Measurements from ENCODE around the gene LOXL4. TPM values are rescaled to one million over a fixed set of nuclear protein-coding genes. Genes with fewer than 3 reads are reported as not detected.

The LOXL4 gene
- total and polyA plus RNA-seq, 7 donors, result 1.1 to 15.8 (median 8.5) TPM; not detected in 1

DNA sequence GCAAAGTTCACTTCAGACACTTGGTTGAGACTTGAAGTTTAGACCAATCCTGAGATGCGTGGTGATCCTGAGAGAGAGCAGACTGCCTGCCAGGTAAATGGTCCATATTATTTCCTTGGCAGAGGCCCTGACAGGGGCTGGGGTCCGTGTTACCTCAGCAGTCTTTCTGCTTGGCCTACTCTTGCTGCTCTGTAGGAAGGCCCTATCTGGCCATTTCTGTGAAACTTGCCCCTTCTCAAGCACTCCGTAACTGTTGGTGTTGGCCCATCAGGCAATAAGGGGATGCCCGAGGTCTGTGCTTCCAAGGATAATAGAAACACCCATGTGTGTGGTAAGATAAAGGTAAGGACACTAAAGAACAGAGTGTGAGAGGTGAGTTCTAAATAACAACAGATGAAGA, 20.0 kb downstream of the LOXL4 start:
- Histone ChIP-seq H3K4me1 (peaks cover 0 to 48% (median 31%) of the 10 kb centered on the region in 4 donors), H3K36me3 (peaks cover 6 to 53% (median 22%) of the 10 kb centered on the region in 4 donors), H3K9me3 (no peaks in the 10 kb centered on the region), H3K4me3 (no peak overlapping the region), H3K27ac (no peak overlapping the region), H3K27me3 (no peaks in the 10 kb centered on the region)
- DNase-seq, result no peak
- TF ChIP-seq POLR2AphosphoS5 (IDR thresholded peaks at IDR 0.05) (no peak), POLR2A (IDR thresholded peaks at IDR 0.05) (no peak), EP300 (IDR thresholded peaks at IDR 0.05) (no peak)
- TF ChIP-seq, protein P1, sequence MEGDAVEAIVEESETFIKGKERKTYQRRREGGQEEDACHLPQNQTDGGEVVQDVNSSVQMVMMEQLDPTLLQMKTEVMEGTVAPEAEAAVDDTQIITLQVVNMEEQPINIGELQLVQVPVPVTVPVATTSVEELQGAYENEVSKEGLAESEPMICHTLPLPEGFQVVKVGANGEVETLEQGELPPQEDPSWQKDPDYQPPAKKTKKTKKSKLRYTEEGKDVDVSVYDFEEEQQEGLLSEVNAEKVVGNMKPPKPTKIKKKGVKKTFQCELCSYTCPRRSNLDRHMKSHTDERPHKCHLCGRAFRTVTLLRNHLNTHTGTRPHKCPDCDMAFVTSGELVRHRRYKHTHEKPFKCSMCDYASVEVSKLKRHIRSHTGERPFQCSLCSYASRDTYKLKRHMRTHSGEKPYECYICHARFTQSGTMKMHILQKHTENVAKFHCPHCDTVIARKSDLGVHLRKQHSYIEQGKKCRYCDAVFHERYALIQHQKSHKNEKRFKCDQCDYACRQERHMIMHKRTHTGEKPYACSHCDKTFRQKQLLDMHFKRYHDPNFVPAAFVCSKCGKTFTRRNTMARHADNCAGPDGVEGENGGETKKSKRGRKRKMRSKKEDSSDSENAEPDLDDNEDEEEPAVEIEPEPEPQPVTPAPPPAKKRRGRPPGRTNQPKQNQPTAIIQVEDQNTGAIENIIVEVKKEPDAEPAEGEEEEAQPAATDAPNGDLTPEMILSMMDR (IDR thresholded peaks at IDR 0.05), result no peak
- WGBS, 2 donors, result 94 to 95% methylated on average over 4 of the region's 4 CpGs
- intact Hi-C loops (cut with DNase I), result loop anchor here (10.0 kb wide), 2 partner anchors 167 to 997 kb away; partner anchors contain the start of gene PYROXD2

DNA sequence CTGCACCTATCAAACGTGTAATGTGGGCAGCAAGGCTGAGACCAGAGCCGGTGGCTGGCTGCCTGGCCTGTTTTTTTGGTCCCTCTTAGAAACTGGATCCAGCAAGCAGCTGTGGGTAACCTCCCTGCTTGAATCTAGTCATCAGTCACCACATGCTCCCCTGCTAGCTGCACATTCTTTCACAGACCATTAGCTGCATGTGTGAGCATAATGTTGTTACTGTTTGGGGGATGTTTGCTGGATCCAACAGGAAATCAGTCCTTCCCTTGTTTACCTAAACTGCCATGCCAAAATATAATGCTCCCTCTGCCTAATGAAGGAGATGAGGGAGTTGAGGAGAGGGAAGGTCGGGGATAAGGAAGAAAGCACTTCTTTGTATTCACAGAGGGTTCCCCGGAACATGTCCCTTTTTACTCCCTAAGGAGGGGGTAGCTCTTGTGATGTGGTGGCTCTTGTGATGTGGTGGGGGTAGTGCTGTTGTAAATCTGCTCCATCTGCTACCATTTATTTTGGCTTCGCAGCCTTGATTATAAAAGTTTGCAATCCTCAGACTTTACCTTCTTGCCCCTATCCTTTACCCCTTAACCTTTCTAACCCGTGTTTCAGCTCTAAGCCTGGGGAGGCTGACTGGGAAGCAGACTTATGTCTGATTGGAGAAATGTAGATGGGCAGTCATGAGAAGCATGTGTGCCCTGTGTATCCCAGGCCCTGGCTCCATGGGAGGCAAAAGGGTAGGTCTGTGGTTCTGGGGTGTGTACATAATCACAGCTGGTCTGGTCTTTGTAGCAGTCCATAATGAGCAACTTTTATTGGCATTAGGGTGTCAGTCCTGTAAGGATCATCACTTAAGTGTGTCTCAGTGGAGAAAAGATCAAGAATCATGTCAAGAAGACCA, 20.8 kb downstream of the LOXL4 start:
- WGBS, 2 donors, result 67 to 81% methylated on average over 6 of the region's 6 CpGs
- Histone ChIP-seq H3K4me1 (peaks cover 0 to 53% (median 31%) of the 10 kb centered on the region in 4 donors), H3K9me3 (no peaks in the 10 kb centered on the region), H3K36me3 (peaks cover 6 to 45% (median 22%) of the 10 kb centered on the region in 4 donors), H3K4me3 (no peak overlapping the region), H3K27me3 (no peaks in the 10 kb centered on the region), H3K27ac (peak overlapping the region in 2 of 4 donors; percentile 5 to 73)
- no peak for DNase-seq
- TF ChIP-seq, protein P1 (IDR thresholded peaks at IDR 0.05), result no peak
- no peak for TF ChIP-seq EP300 (IDR thresholded peaks at IDR 0.05)
- TF ChIP-seq POLR2AphosphoS5 (IDR thresholded peaks at IDR 0.05), result no peak
- no peak for TF ChIP-seq POLR2A (IDR thresholded peaks at IDR 0.05)
- intact Hi-C loops (cut with DNase I), result loop anchor here (10.0 kb wide), 2 partner anchors 168 to 998 kb away; partner anchors contain the start of gene PYROXD2

DNA sequence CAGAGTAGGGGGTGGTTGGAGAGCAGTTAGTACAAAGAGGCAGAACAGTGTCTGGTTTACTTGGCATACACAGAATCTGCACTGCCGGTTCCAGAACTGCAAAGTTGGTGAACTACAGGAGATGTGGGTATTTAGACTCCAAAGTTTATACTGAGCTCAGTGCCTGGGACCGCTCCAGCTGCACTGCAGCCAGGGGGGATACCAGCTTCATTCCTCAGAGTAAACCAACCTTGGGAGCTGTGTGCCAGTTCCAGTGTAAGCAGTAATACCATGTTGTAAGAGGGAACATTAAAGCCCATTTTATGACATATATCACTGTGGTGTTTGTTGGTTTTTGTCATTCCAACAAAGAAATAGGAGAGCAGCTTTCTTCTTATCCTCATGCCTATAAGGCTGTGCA, 23.4 kb downstream of the LOXL4 start:
- intact Hi-C loops (cut with DNase I), result loop anchor here (10.0 kb wide), 2 partner anchors 170 to 1000 kb away; partner anchors contain the start of gene PYROXD2
- peaks cover 6 to 31% (median 18%) of the 10 kb centered on the region in 4 donors for H3K36me3 ChIP-seq
- TF ChIP-seq POLR2AphosphoS5 (IDR thresholded peaks at IDR 0.05), result no peak
- no peak for TF ChIP-seq EP300 (IDR thresholded peaks at IDR 0.05)
- TF ChIP-seq POLR2A (IDR thresholded peaks at IDR 0.05), result no peak
- TF ChIP-seq, protein P1 (IDR thresholded peaks at IDR 0.05), result no peak

DNA sequence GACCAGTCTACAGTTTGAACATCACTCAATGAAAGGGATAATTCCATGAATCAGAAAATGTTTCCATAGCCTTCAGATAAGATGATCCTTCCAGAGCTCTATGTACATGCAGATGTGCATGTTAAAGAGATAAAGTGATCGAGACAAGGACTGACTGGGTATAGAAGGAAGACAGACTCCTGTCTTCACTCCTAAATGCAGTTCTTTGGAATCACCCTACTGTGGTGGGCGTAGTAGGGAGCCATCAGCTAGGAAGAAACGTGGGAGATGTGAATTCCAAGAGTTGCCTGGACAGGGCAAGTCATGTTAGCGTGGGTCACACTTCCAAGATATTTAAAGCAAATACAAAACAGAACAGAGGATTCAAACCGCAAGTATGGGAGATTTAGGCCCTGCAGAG, 23.9 kb downstream of the LOXL4 start:
- no peak for DNase-seq
- peaks cover 6 to 29% (median 18%) of the 10 kb centered on the region in 4 donors for H3K36me3 ChIP-seq
- H3K27me3 ChIP-seq, result no peaks in the 10 kb centered on the region
- peaks cover 0 to 53% (median 31%) of the 10 kb centered on the region in 4 donors for H3K4me1 ChIP-seq
- no peaks in the 10 kb centered on the region for H3K9me3 ChIP-seq
- intact Hi-C loops (cut with DNase I), result loop anchor here (10.0 kb wide), 2 partner anchors 171 to 1001 kb away; partner anchors contain the start of gene PYROXD2
- no peak overlapping the region for H3K4me3 ChIP-seq
- peak overlapping the region; percentile 47 to 73 (median 60) for H3K27ac ChIP-seq
- 92 to 94% methylated on average over 5 of the region's 5 CpGs for WGBS, 2 donors
- TF ChIP-seq EP300 (IDR thresholded peaks at IDR 0.05) (no peak), POLR2AphosphoS5 (IDR thresholded peaks at IDR 0.05) (no peak), POLR2A (IDR thresholded peaks at IDR 0.05) (no peak)
- TF ChIP-seq, protein P1 (IDR thresholded peaks at IDR 0.05), result no peak

More for the DNA sequence above, 23.4 kb downstream of the LOXL4 start:
- H3K4me3 ChIP-seq, result no peak overlapping the region
- no peaks in the 10 kb centered on the region for H3K27me3 ChIP-seq
- H3K9me3 ChIP-seq, result no peaks in the 10 kb centered on the region
- peaks cover 0 to 53% (median 31%) of the 10 kb centered on the region in 4 donors for H3K4me1 ChIP-seq
- peak overlapping the region; percentile 47 to 73 (median 60) for H3K27ac ChIP-seq
- no peak for DNase-seq
- 91 to 92% methylated on average over 2 of the region's 2 CpGs for WGBS, 2 donors
